ENCODE data around the gene TVP23B.
"Not testable (repeated sequence)": the region's sequence is repeated elsewhere in the genome, so short reads cannot be mapped to it uniquely, and the experiment has no call there.

DNA sequence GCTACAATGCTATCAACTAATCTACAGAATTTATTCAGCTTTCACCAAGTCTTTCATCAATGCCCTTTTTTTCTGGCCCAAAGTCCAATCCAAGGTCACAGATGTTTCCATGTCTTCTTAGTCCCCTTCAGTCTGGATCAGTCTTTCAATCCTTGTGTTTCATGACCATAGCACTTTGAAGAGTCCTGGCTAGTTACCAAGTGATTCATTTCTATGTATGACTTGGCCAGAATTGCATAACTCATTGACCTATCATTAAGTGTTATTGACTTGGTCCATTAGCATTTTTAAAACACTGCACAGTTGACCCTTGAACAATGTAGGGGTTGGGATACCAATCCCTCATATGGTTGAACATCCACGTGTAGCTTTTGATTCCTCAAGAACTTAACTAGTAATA lies 48.5 kb upstream of the TVP23B start:
- not testable (repeated sequence) for TF ChIP-seq MYNN (tag by site-specific recombination; IDR thresholded peaks at IDR 0.05; ENCODE audit: borderline replicate concordance)
- TF ChIP-seq, protein P1, sequence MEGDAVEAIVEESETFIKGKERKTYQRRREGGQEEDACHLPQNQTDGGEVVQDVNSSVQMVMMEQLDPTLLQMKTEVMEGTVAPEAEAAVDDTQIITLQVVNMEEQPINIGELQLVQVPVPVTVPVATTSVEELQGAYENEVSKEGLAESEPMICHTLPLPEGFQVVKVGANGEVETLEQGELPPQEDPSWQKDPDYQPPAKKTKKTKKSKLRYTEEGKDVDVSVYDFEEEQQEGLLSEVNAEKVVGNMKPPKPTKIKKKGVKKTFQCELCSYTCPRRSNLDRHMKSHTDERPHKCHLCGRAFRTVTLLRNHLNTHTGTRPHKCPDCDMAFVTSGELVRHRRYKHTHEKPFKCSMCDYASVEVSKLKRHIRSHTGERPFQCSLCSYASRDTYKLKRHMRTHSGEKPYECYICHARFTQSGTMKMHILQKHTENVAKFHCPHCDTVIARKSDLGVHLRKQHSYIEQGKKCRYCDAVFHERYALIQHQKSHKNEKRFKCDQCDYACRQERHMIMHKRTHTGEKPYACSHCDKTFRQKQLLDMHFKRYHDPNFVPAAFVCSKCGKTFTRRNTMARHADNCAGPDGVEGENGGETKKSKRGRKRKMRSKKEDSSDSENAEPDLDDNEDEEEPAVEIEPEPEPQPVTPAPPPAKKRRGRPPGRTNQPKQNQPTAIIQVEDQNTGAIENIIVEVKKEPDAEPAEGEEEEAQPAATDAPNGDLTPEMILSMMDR (tag by site-specific recombination; IDR thresholded peaks at IDR 0.05), result not testable (repeated sequence)
